SK-N-MC (cell line): Measurements from ENCODE around the gene DEPDC1B.

Experiments
- EZH2 ChIP-seq: fragments of 200-600 bp; sonication (generic); IDR thresholded peaks from one replicate; pipeline ENCODE4 v1.6.1; 2017; ENCODE audit warnings: antibody characterized with exemption
- POLR2AphosphoS5 ChIP-seq: IDR thresholded peaks from 2 replicates; pipeline ENCODE4 v1.6.1; 2012; ENCODE audit warnings: mild to moderate bottlenecking, low read depth, low read length, borderline replicate concordance

DNA sequence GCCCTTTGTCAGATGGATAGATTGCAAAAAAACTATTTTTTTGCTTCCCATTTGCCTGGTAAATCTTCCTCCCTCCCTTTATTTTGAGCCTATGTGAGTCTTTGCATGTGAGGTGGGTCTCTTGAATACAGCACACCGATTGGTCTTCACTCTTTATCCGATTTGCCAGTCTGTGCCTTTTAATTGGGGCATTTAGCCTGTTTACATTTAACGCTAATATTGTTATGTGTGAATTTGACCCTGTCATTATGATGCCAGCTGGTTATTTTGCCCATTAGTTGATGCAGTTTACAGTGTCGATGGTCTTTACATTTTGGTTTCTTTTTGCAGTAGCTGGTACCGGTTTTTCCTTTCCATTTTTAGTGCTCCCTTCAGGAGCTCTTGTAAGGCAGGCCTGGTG, 13.0 kb upstream of the DEPDC1B start:
- TF ChIP-seq POLR2AphosphoS5 (no peak), EZH2 (no peak)
